GM12874 (cell line): Measurements from ENCODE around the gene CCDC39.
A peak's percentile ranks its signal among the peaks of the same experiment; 100 is the strongest.

Source experiments
- CTCF ChIP-seq: IDR thresholded peaks from 2 replicates; pipeline ENCODE4 v1.5.1; 2011; ENCODE audit warnings: low read depth, mild to moderate bottlenecking, control low read depth, low read length, moderate library complexity; ENCODE audit not compliant: insufficient read depth

CCDC39 gene

GRCh38 chr3:180657094-180657493, 22.2 kb downstream of the CCDC39 start:
- TF ChIP-seq CTCF: no peak

GRCh38 chr3:180656406-180656805, 22.9 kb downstream of the CCDC39 start:
- TF ChIP-seq CTCF: no peak

GRCh38 chr3:180646187-180646790, 33.0 kb downstream of the CCDC39 start:
- peak; percentile 20; the same call in 1 of the 2 replicates for TF ChIP-seq CTCF

DNA sequence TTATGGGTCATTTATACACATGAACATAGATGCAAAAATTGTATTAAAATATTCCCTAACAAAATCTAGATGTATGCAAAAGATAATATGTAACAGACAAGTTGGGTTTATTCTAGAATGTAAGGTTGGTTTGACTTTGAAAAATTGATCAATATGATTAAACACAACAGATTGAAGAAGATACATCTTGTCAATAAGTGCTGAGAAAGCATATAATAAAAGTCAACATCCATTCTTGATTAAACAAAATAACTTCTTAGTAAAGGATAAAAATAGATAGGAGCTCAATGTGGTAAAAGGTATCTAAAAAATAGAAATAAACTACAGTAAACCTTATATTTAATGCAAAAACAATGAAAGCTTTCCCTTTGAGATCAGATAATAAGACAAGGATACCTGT, 38.3 kb downstream of the CCDC39 start:
- TF ChIP-seq CTCF: no peak

DNA sequence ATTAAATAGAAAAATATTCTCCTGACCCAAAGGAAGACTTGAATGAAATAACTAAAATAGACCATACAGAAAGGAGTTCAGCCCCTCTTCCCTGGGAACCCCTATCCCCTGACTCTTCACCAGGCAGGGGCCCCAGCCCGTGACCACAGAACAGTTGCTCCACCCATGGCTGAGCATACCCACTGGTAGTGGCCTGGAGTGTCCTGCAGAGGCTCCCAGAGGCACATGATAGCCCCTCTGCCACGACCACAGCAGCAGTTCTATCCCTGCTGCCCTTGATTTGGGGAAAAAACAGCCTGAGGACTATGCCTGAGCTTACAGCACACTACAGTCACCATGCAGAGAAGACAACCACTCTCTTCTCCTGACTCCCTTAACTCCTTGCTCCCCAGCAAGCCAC, 45.6 kb downstream of the CCDC39 start:
- peak; percentile 11; the same call in 1 of the 2 replicates for TF ChIP-seq CTCF

DNA sequence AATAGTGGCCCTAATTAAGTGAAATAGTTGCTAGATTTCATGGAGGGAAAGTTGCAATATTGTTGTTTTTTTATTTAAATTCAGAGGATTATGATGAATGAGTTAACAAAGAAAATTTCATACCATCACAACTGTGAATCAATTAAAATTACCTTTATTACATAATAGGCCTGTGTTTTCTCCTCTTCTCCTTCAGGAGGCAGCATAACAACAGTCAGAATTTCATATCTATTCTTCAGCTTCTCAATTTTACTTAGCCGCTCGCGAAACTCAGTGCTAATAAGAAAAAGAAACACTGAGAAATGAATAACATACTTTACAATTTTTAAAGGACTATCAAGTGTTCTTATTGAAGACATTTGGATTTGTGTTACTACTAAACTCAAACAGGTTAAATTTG, 48.0 kb downstream of the CCDC39 start:
- TF ChIP-seq CTCF: no peak

DNA sequence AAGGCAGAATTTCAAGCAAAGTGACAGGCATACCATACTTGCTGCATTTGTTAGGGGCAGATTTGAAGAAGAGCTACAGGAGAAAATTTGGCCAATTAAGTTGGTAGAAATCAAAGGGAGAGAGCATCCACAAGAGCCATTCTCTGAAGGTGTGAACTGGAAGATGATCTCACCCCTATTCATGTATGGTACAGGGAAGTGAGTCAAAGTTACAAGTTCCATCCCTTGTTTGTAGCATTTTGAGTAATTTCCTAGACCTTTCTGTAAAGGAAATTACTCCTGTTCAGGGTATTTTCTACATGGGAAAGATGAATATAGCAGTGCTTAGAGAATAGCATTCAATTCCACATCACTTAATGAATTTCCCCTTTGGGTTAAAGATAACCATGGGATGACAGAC, 48.9 kb downstream of the CCDC39 start:
- no peak for TF ChIP-seq CTCF
